NCI-H748 (cell line): Measurements from ENCODE around the gene CACNB2.
"Not testable (repeated sequence)": the region's sequence is repeated elsewhere in the genome, so short reads cannot be mapped to it uniquely, and the experiment has no call there.

Source experiments
- DNase-seq: peaks from one replicate; lab custom pipeline; 2025; ENCODE audit not compliant: unreplicated experiment; lab: John Stamatoyannopoulos, UW

The CACNB2 gene

DNA sequence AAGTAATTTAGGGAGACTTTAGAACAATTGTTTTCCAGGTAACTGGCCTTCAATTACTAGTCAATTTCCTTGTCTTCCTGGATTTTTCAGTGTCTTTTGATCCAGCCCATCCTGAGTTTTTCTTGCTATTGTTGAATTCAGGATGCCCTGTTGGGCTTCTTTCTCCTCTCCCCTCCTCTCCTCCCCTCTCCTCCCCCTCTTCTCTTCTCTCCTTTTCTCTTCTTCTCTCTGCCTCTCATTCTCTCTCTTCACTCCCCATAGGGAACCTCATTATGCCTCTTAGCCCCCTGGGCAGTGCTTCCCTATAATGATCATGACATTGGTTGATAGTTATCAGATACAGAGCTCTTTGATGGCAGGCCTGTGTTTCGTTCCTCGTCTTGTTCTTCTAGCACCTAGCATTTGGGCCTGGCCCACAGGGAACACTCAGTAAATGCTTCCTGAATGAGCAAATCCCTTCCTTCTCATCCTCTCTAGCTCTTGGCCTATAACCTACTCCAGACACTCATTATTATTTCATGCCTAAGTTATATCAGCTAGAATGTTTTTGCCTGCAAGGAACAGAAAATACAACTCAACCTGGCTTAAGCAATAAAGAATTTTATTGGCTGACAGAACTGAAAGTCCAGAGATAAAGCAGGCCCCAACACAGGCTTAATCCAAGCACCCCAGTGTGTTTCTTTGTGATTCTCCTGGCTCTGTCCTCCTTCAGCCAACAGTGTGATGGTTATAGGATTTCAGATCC, 56.8 kb downstream of the CACNB2 start:
- no peak for DNase-seq

DNA sequence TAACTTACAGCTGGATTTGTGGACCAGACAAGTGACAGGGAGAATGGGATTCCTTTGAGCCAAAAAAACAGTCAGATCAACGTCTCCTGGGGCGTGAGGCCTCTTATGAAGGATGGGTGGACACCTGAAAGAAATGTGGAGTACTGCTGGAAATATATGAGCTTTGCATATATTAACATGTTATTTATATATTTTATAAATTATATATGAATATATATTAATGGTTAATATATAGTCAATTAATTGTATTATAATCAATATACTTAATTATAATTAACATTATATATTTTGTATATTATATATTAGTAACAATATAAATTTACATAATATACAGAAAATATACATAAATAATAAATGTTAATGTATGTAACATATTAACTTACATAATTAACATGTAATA, 57.5 kb downstream of the CACNB2 start:
- no peak for DNase-seq

DNA sequence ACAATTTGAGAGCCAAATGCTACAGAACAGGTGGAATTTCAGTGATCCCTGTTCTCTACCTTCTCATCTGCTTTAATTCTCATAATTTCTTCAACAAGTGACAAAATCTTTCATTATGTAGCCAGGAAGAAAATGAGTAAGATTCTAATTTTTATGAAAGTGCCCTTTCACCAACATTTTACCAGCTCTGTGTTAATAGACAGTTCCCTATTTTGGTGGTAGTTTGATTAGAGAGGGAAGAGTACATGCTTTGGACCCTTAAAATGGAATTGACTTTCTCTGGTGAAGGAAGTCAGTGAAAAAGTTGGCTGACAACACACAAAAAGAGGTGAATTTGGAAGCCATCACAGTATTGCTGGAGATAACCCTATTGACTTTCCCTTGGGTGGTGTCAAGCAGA, 61.7 kb downstream of the CACNB2 start:
- DNase-seq: no peak

DNA sequence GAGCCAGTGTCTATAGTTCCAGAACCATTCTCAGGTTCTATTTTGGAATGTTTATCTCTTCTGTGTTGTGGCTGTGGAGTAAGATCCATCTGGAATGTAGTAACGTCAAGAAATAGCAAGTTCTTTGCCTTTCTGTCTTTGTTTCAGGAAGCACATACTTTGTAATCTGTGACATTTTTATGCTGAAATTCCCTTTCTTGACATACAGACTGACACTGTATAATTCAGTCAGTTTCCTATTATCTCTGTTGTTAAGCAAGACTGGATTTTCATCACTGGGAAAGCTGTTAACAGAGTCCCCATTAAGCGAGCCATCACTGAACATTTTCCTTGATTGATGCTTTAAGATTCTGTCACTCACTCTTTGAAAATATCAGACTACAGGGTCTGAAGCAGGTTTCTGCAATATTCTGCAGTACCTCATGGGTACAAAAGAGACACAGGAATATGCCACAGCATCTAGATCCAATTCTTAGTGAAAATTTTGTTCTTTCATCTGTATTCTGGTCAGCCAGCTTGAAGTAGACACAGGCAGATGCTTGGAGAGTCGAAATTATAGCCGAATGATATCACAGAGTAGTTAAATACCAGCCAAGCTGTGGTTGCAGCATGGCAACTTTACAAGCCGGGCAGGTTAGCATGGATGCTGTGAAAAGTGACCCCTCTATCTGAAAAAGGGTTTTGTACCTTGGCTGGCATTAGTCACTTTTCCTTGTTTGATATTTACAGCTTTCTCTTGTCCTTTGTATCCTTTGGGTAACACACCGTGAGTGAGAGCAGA, 62.6 kb downstream of the CACNB2 start:
- DNase-seq: peak; percentile 32

DNA sequence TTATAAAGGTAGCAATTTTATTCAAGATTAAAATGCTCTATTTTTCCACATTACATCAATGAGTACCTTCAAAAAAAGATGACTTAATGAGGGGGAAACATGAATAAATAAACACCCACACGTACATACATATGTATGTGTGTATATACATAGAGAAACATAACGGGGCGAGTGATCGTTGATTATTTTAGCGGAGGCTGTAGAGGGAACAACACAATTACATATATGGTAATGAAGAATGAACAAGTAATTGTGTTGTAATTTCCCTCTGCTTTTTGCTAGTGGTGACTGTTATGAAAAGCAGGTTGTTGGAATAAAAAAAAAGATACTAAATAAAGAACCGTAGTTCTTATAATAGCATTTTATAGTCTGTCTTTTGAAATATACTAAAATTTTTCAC, 63.2 kb downstream of the CACNB2 start:
- peak; percentile 32 for DNase-seq

DNA sequence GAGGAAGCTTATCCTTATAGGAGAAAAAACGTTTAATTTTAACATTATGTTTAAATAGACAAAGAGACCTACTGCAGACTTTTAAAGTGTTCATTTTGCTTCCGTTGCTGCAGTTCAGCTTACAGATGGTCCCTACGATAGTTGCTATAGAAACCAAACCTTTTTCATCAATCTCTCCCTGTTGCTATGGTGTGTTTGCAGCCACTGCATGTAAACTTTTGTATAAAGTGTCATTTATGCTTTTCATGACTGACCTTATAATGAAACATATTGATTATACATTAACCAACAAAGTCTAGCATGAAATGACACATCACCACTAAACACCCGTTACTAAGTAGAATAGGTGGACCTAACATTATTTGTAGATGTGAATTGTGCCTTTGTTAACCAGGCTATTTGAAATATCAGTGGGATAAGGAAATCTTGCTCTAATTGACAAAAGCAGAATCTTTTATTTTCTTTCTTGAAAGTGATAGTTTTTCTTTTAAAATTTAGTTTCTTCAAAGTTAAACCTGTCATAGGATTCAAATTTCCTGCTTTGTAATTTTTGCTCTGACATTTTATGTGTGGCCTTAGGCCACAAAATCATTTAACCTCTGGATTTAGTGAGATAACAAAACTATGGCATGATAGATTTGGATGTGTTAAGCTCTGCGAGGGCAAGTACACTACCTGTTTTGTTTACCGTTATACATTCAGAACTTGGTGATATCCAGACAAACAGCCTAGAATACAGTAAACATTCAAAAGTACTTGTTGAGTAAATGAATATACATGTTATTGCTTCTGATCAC, 64.0 kb downstream of the CACNB2 start:
- peak; percentile 84 for DNase-seq

DNA sequence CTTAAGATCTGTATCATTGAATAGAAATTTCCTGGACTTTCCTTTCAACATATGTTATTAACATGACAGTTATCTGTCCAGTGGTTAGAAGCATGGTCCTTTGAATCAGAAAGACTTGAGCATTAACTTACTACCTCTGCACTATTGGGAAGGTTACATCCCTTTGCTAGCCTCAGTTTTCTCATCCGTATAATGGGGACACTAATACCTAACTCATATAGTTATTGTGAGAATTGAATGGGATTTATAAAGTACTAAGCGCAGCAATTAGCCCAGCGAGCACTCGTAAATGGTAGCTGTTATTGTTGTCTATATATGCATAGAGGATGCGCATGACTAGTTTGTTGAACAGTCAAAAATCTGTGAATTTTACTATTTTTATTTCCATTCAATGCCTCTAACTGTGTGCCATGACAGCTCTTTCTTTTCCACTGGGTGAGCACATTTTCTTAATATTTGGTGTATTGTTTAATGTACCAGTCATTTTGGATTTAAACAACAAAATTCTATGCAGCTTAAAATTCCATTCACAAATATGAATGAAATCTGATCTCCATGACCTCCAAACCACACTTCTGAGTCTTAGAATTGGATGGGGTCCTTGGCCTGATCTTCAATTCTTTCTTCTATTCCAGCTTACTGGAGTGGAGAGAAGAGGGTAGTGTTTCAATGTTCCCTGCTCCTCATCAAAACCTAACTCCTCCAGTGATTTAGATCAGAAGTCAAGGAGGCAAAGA, 65.0 kb downstream of the CACNB2 start:
- DNase-seq: no peak

DNA sequence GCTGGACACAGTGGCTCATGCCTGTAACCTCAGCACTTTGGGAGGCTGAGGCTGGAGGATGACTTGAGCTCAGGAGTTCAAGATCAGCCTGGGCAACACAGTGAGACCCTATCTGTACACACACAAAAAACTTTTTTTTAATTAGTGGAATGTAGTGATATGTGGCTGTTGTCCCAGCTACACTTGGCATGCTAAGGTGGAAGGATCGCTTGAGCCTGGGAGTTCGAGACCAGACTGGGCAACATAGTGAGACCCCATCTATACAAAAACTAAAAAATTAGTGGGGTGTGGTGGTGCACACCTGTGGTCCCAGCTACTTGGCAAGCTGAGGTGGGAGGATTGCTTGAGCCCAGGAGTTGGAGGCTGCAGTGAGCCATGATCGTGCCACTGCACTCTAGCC, 68.0 kb downstream of the CACNB2 start:
- DNase-seq: not testable (repeated sequence)

DNA sequence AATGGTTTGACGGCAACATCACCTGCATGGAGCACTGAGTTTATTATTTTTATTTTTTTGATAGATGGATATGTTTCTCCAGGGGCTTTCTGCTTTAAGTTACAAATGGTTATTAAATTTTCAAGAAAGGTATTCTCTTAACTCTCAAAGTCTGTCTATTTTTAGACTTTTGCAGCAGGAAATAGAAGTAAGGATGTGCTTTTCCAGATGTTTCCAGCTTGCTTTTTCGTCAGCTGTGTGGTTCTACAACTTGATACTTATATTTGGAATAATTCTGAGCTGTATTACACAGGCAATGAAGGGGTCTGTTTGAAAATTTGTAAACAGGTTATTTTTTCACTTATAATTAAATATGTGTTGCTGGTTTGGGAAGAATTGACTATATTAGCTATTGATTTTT, 69.0 kb downstream of the CACNB2 start:
- no peak for DNase-seq

DNA sequence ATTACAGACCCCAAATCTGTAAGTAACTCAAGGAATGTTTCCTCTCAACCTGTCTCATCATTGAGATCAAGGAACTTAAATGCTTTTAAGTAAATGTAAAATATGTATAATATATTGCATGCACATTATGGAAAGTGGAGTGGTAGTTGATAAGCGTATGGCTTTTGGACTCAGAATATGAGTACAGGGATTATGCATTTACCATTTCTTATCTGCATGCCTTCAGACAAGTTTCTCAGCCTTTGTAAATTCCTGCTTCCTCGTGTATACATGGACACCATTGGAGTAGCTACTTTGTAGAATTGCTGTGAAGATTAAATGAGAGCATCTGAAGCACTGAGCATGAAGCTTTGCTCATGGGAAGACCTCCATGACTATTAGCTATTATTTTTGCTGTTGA, 70.5 kb downstream of the CACNB2 start:
- no peak for DNase-seq

DNA sequence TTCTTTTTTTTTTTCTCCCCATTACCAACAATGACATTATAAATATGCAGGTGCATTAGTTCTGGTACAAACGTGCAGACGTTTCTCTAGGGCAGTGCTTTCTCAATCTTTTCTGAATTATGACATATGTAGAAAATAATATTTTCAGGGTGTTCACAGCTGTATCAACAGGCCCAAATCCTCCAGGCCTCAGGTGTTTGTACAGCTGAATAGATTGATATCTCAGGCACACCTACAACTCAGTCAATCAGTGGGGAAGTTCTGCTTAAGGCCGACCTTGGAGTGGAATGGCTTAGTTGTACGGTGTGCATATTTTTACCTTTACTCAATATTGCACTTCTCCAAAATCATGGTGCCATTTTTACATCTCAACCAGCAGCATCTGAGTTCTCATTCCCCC, 71.6 kb downstream of the CACNB2 start:
- no peak for DNase-seq

DNA sequence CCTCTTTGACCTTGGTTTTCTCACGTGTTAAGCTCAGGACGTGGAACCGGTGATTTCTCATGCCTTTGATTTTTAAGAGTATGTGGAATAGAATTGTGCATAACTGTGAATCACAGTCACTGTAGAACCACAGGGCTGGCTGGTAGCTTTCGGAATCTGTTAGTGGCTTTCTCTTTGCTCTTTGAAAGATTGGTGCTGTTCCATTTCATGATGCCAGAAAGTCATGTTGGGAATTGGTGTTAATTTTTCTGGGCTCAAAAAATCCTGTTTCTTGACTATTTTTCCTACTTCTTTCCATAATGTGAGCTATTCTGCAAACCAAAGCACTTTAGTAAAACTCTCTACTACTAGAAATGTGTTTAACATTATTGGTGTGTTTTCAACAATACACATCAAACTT, 73.0 kb downstream of the CACNB2 start:
- DNase-seq: no peak

DNA sequence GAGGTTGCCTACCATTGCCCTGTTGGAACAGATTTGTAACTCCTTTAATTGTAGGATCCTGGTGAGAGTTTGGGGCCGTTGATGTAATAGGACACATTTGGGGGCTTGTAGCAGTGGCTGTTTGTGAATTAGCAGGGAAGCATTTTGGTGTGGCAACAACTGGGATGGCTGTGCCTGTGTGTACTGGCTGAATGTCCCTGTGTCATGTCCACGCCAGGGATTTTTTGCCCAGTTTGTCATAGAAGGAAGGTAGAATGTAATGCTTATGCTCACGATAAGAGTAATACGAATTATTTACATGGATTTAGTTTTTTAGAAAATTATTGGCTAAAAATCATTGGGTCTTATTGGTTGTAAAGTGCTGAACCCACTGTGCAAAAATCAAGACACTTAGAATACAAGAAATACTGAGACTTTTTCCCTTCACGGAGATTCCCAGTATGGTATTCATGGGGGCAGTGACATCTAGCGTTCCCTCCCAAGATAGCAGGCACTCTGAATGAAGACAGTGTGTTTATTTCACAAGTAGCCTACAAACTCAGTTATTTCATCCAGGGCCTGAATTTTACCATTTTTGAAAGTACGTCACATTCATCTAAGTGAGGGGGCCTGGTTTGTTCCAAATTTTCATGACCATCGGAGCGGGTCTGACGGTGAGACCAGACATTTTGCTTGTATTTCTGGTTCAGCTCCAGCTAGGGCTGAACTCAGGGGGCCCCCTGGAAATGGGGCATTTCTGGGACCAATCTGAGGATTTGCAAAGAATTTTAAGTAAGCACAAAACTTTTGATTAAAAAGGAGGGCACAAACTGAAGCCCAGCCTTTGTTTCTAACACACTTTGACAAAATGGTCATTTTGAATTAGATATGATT, 74.7 kb downstream of the CACNB2 start:
- DNase-seq: peak; percentile 38

DNA sequence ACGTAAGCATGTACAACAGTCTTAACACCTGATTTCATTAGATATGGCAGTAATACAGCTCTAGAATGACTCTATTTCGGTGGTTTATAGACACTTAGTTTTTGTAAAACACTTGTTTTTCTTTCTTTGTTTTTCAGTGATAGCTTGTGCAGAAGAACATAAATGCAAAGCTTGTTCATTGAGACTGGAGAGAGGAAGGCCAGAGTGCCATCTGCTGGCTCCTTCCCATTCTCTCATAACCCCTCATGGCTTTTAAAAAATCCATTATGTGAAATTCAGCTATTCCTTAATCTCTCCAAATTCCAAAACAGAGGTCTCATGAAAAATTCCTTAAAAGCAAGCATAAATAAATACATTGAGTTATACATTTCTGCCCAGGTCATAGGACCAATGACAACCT, 76.3 kb downstream of the CACNB2 start:
- DNase-seq: peak; percentile 30

DNA sequence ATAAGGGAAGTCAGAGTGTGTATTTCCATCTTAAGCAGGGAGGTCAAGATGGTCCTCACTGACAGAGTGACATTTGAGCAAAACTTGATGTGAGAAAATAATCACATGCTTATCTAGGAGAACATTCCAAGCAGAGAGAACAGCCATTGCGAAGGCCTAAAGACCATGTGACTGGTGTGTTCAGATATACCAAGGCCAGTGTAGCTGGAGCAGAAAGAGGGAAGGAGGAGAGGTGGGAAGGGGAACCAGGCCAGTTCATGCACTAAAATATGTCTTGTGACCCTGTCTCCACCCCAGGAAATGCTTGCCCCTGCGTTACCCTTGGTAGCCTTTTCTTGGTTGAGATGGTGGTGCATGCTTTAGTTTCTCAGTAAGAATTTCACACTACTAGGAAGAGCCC, 77.4 kb downstream of the CACNB2 start:
- no peak for DNase-seq

DNA sequence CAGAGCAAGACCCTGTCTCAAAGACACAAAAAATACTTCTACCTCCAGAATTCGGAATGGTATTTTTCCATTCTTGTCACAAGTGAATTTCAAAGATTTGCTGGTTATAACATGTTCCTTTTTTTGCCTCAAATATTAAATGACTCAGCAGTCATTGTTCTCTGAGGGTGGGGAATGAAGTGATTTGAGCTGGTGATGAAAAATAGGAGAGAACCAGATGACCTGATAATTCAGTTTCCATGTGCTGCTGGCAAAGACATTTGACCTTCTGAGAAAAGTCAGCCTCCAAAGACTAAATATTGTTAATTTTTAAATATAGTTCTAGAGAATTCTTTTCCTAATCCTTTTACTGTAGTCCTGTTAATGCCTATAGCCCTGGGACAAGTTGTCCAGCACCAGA, 78.9 kb downstream of the CACNB2 start:
- no peak for DNase-seq

DNA sequence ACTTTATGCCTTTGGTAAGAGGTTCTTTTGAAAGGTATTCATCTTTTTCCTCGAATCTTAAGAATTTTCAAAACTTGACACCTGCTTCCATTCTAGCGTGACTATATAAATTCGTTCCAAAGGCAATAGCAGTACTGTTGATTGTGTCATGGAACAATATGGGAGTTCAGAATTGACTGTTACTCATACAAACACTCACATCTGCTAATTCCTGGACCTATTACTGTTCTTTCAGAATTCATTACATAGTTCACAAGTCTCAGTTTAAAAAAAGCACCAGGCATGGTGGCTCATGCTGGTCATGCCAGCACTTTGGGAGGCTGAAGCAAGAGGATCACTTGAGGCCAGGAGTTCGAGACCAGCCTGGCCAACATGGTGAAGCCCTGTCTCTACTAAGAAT, 80.9 kb downstream of the CACNB2 start:
- no peak for DNase-seq

DNA sequence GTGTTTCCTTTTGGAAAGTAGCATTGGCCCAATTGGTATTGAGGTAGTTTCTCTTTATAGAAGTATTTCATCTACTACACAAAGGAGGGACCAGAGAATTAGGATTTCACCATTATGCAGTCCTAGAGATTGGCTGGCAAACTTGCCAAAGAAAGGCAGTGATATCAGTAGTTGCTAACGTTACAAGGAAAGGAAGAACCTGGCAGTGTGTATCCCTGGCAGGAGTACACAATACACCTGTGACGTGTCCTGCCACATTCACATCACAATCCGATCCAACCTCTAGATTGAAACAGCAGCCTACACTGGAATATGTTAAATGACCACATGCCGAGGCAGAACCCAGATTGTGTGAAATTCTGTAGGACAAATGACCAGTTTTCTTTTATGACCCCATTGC, 81.7 kb downstream of the CACNB2 start:
- DNase-seq: no peak

DNA sequence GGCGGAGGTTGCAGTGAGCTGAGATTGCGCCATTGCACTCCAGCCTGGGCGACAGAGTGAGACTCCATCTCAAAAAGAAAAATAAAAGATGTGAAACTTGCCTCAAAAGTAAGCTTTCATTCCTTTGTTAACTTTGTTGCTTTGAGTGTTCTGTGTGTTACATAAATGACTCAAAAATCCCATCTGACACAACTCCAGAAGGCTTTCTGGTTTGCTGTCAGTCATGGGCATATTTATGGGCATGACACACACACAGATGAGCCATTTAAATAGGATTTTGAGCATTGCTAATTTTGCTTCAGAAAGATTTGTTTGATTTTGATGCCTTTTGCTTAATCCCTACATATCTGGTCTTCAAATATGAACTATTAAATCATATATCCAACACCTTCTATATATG, 82.6 kb downstream of the CACNB2 start:
- no peak for DNase-seq

DNA sequence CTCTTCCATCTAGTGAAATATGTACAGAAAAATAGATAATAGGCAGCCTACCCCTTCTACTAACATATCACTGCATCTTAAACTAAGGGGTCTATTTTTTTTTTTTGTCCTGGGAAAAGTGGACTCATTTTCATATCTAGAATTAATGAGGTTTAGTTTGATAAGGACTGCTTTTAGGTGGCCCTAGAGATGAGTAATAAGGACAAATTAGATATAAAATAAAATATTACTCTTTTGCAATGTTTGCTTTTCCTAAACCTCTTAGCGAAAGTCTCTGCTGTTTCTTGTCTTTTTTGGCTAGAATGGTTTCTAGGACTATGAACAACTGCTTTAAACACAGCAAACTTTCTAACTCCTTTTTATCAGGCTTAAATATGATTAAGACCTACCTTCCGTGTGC, 83.7 kb downstream of the CACNB2 start:
- DNase-seq: no peak
